Spleen (tissue), 11 donors: Measurements from ENCODE around the gene MCTP1. TPM values are rescaled to one million over a fixed set of nuclear protein-coding genes. Genes with fewer than 3 reads are reported as not detected.

Experiments used
- DNase-seq: peaks from one replicate; pipeline ENCODE4 v3.0.0-alpha.2; 2020
- H3K27ac ChIP-seq, 8 donors: fragments of 200-600 bp; sonication (generic) in 7 of 8; 1 replicate in 4 of 8; 2 replicates in 4 of 8; pipeline versions ENCODE4 v1.5.0 to v1.8.0; 2016 to 2021; ENCODE audit warnings: inconsistent platforms in 4 of 8, mild to moderate bottlenecking in 4 of 8, moderate library complexity in 1 of 8
- H3K27me3 ChIP-seq, 7 donors: fragments of 200-600 bp; sonication (generic) in 6 of 7; replicated peaks in 1 of 7; 1 replicate in 4 of 7; 2 replicates in 3 of 7; pipeline versions ENCODE4 v1.5.0 to v1.8.0; 2016 to 2021; ENCODE audit warnings: inconsistent platforms in 3 of 7, mild to moderate bottlenecking in 1 of 7
- H3K36me3 ChIP-seq, 6 donors: fragments of 200-600 bp; sonication (generic) in 5 of 6; 1 replicate in 4 of 6; 2 replicates in 2 of 6; pipeline versions ENCODE4 v1.5.0 to v1.8.0; 2016 to 2021; ENCODE audit warnings: inconsistent platforms in 2 of 6
- H3K4me1 ChIP-seq, 6 donors: fragments of 200-600 bp; sonication (generic) in 5 of 6; 1 replicate in 3 of 6; 2 replicates in 3 of 6; pipeline versions ENCODE4 v1.5.0 to v1.8.0; 2016 to 2021; ENCODE audit warnings: inconsistent platforms in 3 of 6
- H3K4me3 ChIP-seq, 8 donors: fragments of 200-600 bp; sonication (generic) in 7 of 8; 1 replicate in 4 of 8; 2 replicates in 4 of 8; pipeline versions ENCODE4 v1.5.0 to v1.8.0; 2016 to 2021; ENCODE audit warnings: inconsistent platforms in 4 of 8, mild to moderate bottlenecking in 4 of 8, moderate library complexity in 2 of 8
- H3K9me3 ChIP-seq, 8 donors: fragments of 200-600 bp; sonication (generic) in 7 of 8; 1 replicate in 4 of 8; 2 replicates in 4 of 8; pipeline versions ENCODE4 v1.5.0 to v1.8.0; 2016 to 2021; ENCODE audit warnings: inconsistent platforms in 4 of 8
- POLR2A ChIP-seq, 3 donors: fragments of 450-650 bp; IDR thresholded peaks; one replicate each; pipeline ENCODE4 v1.5.1; 2017; ENCODE audit warnings: antibody characterized with exemption in 3 of 3, mild to moderate bottlenecking in 1 of 3
- POLR2AphosphoS5 ChIP-seq, 3 donors: sonication (generic); formaldehyde crosslinking; IDR thresholded peaks; one replicate each; pipeline ENCODE4 v1.5.1; 2017; ENCODE audit warnings: antibody characterized with exemption in 3 of 3
- WGBS, 5 donors: extraction: QIAGEN DNeasy Blood & Tissue Kit in 3 of 5; methylation state at CpG; one replicate each; pipeline versions ENCODE4 v1.1.5 to v1.1.7; 2013 to 2018; 5-methylcytosine and 5-hydroxymethylcytosine counted together
- intact Hi-C: fragments of 100-400 bp; cut with DNase I; formaldehyde crosslinking; loops from one replicate; pipeline ENCODE4 v1.15.0; 2023; ENCODE audit warnings: low total_unique reads
- polyA plus RNA-seq, 3 donors: library from polyadenylated mRNA; stranded (reverse); fragments of 200-250 nt; gene quantifications; one replicate each; pipeline ENCODE4 v1.2.1, GENCODE V29; 2013
- total RNA-seq, 7 donors: library from RNA; depleted of rRNA in 3 of 7; stranded (reverse); fragments of >200 nt in 3 of 7; fragmentation: NEBNext Ultra II Directional in 4 of 7; extraction: Animal tissue kit (Norgen Biotek cat#: 25700) in 4 of 7; gene quantifications; one replicate each; pipeline versions ENCODE4 v1.1.0 to v1.2.1, GENCODE V29; 2016 to 2021
- TF ChIP-seq, protein P1 (sequence below), 11 experiments: fragments of 200-600 bp in 7 of 11; fragments of 450-650 bp in 4 of 11; sonication (generic) in 4 of 11; IDR thresholded peaks in 8 of 11; conservative IDR thresholded peaks in 3 of 11; 1 replicate in 7 of 11; 2 replicates in 4 of 11; pipeline versions ENCODE4 v1.4.0 to v1.8.0; 2016 to 2021; ENCODE audit warnings: antibody characterized with exemption in 11 of 11, inconsistent platforms in 4 of 11, mild to moderate bottlenecking in 1 of 11
- donor health status: healthy with polysubstance abuse.
- donor health status: DM: no; HTN: no; CAD: no; lungs with moderate emphysema.
- donor health status: DM: no; HTN: no; CAD: no.
- donor health status: Bipolar disorder and iron deficiency.
- donor health status: healthy.
- donor health status: DM: no; HTN: no; CAD: no.
- donor health status: DM: yes; HTN: yes; CAD: no.

MCTP1 gene
- total and polyA plus RNA-seq, 10 donors = 1.2 to 57.2 (median 29.4) TPM

DNA sequence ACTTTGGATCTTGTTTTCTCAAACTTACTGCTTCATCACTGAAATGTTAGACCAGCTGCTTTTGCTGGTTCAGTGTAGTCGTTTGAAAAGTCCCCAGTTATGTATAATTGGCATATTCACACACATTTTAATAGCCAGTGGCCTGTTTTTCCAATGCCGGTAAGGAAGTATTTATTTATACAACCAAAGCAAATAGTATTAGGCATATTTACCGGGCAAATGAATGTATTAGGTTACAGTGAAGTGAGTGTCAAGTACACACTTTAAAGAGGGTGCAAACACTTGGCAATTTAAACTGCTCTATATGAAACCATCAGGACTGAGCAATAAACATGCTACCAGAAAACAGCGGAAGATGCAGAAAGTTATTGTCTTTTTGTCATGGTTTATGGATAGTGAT is 242.9 kb downstream of the MCTP1 start:
- TF ChIP-seq POLR2A (IDR thresholded peaks at IDR 0.05) (no peak), POLR2AphosphoS5 (IDR thresholded peaks at IDR 0.05) (no peak)
- Histone ChIP-seq H3K36me3 (no peaks in the 10 kb centered on the region), H3K4me3 (no peak overlapping the region), H3K27me3 (no peaks in the 10 kb centered on the region), H3K9me3 (peaks cover 0 to 9% (median 0%) of the 10 kb centered on the region in 8 donors), H3K27ac (no peak overlapping the region), H3K4me1 (peaks cover 0 to 16% (median 0%) of the 10 kb centered on the region in 6 donors)
- intact Hi-C loops = no loop called here
- no peak for DNase-seq
- WGBS, 5 donors = 74 to 87% (median 81%) methylated on average over 4 of the region's 4 CpGs

DNA sequence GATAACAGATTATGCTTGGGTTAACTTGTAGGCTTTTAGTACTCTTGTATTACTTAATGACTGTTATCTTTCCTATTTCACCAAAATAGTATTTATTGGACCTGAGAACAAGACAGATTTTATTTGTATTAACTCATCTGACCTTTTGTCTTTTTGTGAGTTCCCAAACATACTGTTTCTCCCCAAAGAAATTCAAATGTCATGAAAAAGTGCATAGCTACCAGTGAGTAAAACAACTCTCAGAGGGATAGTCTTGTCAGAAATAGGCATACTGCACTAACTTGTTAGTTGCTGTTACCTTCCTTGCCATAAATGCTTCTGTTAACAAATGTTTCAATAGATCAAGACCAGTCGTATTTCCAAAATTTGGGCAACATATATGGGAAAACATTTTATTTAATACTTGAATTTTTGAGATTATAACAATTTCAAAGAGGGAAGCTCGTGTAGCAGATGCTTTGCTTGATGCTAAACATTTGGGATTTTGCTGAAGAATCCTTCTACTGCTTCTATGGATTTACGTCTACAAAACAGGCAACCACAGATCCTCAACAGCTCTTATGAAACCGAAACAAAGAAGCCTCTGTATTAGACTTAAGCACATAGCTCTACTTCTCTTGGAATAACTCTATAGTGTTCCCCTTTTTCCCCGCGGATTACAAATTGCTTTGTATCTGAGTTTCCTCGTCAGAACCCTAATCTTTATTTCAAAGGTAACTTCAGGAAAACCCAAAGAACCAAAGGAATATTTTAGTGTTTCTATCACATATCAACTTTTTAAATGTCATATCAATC is 248.8 kb downstream of the MCTP1 start:
- TF ChIP-seq, protein P1, sequence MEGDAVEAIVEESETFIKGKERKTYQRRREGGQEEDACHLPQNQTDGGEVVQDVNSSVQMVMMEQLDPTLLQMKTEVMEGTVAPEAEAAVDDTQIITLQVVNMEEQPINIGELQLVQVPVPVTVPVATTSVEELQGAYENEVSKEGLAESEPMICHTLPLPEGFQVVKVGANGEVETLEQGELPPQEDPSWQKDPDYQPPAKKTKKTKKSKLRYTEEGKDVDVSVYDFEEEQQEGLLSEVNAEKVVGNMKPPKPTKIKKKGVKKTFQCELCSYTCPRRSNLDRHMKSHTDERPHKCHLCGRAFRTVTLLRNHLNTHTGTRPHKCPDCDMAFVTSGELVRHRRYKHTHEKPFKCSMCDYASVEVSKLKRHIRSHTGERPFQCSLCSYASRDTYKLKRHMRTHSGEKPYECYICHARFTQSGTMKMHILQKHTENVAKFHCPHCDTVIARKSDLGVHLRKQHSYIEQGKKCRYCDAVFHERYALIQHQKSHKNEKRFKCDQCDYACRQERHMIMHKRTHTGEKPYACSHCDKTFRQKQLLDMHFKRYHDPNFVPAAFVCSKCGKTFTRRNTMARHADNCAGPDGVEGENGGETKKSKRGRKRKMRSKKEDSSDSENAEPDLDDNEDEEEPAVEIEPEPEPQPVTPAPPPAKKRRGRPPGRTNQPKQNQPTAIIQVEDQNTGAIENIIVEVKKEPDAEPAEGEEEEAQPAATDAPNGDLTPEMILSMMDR (IDR thresholded peaks at IDR 0.05 in 8 of 11, conservative IDR thresholded peaks at IDR 0.05 in 3 of 11) = no peak
- TF ChIP-seq POLR2AphosphoS5 (IDR thresholded peaks at IDR 0.05) = no peak
- TF ChIP-seq POLR2A (IDR thresholded peaks at IDR 0.05) = no peak
- Histone ChIP-seq H3K9me3 (peaks cover 0 to 29% (median 3%) of the 10 kb centered on the region in 8 donors), H3K36me3 (no peaks in the 10 kb centered on the region), H3K4me3 (no peak overlapping the region), H3K27me3 (no peaks in the 10 kb centered on the region), H3K4me1 (no peaks in the 10 kb centered on the region), H3K27ac (no peak overlapping the region)
- intact Hi-C loops = no loop called here
- DNase-seq = no peak
- WGBS, 5 donors = 51 to 68% (median 55%) methylated on average over 7 of the region's 7 CpGs

DNA sequence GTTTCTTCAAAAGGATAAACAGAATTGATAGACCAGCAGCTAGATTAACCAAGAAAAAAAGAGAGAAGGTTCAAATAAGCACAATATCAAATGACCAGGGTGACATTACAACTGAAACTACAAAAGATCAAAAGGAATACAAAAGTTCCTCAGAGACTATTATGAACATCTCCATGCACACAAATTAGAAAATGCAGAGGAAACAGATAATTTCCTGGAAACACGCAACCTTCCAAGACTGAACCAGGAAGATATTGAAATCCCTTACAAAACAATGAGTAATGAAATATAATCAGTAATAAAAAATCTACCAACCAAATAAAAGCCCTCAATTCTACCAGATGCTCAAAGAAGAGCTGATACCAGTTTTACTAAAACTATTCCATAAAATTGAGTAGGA is 252.1 kb downstream of the MCTP1 start:
- WGBS, 5 donors = 36 to 62% (median 48%) methylated on average over 1 of the region's 1 CpG
- TF ChIP-seq POLR2AphosphoS5 (IDR thresholded peaks at IDR 0.05) (no peak), POLR2A (IDR thresholded peaks at IDR 0.05) (no peak)
- TF ChIP-seq, protein P1 (IDR thresholded peaks at IDR 0.05 in 8 of 11, conservative IDR thresholded peaks at IDR 0.05 in 3 of 11) = no peak

DNA sequence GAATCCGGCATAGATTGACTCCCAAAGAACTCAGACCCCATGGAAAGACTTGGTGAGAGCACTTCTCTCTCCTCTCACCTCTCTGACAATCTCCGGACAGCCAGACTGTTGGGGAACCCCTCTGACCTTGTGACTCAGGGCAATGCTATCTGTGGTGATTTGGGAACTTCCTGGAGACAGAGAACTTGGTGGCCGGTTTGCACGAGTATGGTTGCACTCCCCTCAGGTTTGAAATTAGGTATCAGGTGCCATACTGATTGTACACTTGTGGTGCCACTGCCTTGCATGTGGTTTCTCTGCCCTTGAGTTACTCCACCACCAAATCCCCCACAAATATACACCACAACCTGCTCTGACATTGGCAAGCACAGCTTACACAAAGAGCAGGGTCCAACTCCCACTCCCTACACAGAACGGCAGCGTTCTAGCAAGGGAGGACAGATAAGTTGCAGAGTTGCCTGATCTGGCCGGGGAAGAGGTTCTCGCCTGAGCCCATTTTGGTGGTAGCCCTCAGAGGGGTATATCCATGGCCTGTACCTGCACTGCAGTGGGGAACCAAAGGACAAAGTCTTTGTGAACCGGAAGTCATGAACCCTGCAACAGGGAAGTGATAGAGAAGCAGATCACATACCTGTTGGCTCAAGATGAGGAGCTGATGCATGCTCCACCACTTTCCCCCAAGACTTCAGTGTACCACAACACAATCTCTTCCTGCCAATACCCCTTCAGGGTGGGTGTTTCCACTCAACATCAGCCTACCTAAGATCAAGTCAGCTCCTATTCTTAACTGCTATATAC is 255.1 kb downstream of the MCTP1 start:
- no peak for TF ChIP-seq POLR2AphosphoS5 (IDR thresholded peaks at IDR 0.05)
- TF ChIP-seq, protein P1 (IDR thresholded peaks at IDR 0.05 in 8 of 11, conservative IDR thresholded peaks at IDR 0.05 in 3 of 11) = no peak
- no peak for TF ChIP-seq POLR2A (IDR thresholded peaks at IDR 0.05)
- 64 to 73% (median 65%) methylated on average over 9 of the region's 9 CpGs for WGBS, 5 donors
- no peaks in the 10 kb centered on the region for H3K27me3 ChIP-seq
- intact Hi-C loops = no loop called here
- no peak overlapping the region for H3K4me3 ChIP-seq
- H3K4me1 ChIP-seq = peaks cover 0 to 16% (median 10%) of the 10 kb centered on the region in 6 donors
- peaks cover 0 to 20% (median 3%) of the 10 kb centered on the region in 8 donors for H3K9me3 ChIP-seq
- H3K36me3 ChIP-seq = no peaks in the 10 kb centered on the region
- DNase-seq = no peak
- no peak overlapping the region for H3K27ac ChIP-seq

More for the DNA sequence above, 252.1 kb downstream of the MCTP1 start:
- Histone ChIP-seq H3K27ac (no peak overlapping the region), H3K4me3 (no peak overlapping the region), H3K27me3 (no peaks in the 10 kb centered on the region), H3K36me3 (no peaks in the 10 kb centered on the region), H3K4me1 (peaks cover 0 to 7% (median 2%) of the 10 kb centered on the region in 6 donors), H3K9me3 (peaks cover 0 to 20% (median 3%) of the 10 kb centered on the region in 8 donors)
- no peak for DNase-seq
- intact Hi-C loops = no loop called here
